Peyer's patch (tissue), 4 donors: ENCODE results near the gene CSNK2A1.

Source experiments
- CTCF ChIP-seq, 6 experiments: fragments of 450-650 bp in 4 of 6; fragments of 200-600 bp in 2 of 6; sonication (generic) in 1 of 6; IDR thresholded peaks; one replicate each; pipeline ENCODE4 v1.5.1; 2017 to 2019; ENCODE audit warnings: antibody characterized with exemption in 6 of 6, mild to moderate bottlenecking in 3 of 6, moderate library complexity in 1 of 6
- POLR2A ChIP-seq, 2 donors: fragments of 450-650 bp; IDR thresholded peaks; one replicate each; pipeline ENCODE4 v1.5.1; 2017; ENCODE audit warnings: antibody characterized with exemption in 2 of 2, mild to moderate bottlenecking in 2 of 2, moderate library complexity in 2 of 2

DNA sequence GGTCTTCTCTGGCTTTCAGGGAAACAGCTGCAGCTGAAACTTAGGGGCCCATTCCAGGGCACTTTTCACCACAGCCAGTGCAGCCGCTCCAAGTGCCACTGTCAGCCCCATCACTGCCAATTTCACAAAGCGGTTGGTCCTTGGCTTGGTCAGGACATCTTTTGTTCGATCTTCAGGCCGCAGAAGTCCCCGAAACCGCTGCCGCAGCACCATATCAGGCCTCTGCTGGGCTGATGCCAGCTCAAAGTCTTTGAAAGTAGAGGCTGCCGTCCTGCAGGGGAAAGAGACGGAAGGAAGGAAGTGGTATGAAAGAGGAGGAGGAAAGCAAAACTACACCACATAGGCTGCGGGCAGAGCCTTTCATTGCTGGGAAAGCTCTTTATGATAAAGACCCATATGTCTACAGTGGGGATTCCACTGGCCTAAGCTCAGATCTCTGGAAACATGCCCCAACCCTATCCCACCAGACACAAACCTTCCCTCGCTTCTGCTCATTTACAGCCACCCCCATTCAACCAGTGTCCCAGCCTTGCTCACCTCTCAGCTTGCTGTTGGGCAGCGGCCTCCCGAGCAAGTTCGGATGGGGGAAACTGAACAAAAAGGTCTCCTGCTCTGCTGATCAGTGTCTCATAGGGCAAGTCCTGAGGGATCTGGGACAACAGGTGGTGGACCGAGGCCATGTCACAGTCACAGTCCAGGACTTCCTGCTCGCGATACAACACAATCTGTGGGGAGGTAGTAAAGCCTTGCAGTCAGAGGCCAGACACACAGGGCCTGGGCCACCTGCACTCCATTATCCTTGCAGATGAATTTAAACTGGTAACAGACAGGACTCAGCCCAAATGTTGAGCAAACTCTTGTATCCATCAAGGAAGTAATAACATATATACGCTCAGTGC is 104.8 kb downstream of the CSNK2A1 start:
- TF ChIP-seq CTCF (IDR thresholded peaks at IDR 0.05) = no peak
- no peak for TF ChIP-seq POLR2A (IDR thresholded peaks at IDR 0.05)
